DOHH2 (cell line): ENCODE data around the gene CAMTA1.

Experiments used
- H3F3A ChIP-seq: fragments of 200-600 bp; sonication (generic), shearing (Covaris generic); 2 replicates; pipeline ENCODE4 v1.6.0; 2016; ENCODE audit warnings: antibody characterized with exemption, mild to moderate bottlenecking; ENCODE audit not compliant: control insufficient read depth, insufficient read depth
- H3K27ac ChIP-seq: fragments of 200-600 bp; sonication (generic); 2 replicates; pipeline ENCODE4 v1.5.1; 2014; ENCODE audit warnings: low read depth, mild to moderate bottlenecking, low read length, moderate library complexity
- H3K27me3 ChIP-seq: fragments of 200-600 bp; sonication (generic); 2 replicates; pipeline ENCODE4 v1.6.1; 2014; ENCODE audit warnings: mild to moderate bottlenecking, low read length, mixed read lengths; ENCODE audit not compliant: control insufficient read depth
- H3K36me3 ChIP-seq: fragments of 200-600 bp; sonication (generic); 2 replicates; pipeline ENCODE4 v1.6.1; 2014; ENCODE audit warnings: mild to moderate bottlenecking, low read length, moderate library complexity, mixed read lengths; ENCODE audit not compliant: control insufficient read depth
- H3K4me1 ChIP-seq: fragments of 200-600 bp; sonication (generic); 2 replicates; pipeline ENCODE4 v1.6.1; 2014; ENCODE audit warnings: mild to moderate bottlenecking, low read length, mixed read lengths; ENCODE audit not compliant: control insufficient read depth
- H3K4me2 ChIP-seq: fragments of 200-600 bp; sonication (generic); 2 replicates; pipeline ENCODE4 v1.6.0; 2014; ENCODE audit warnings: mild to moderate bottlenecking, low read length, moderate library complexity
- H3K4me3 ChIP-seq: fragments of 200-600 bp; sonication (generic); 2 replicates; pipeline ENCODE4 v1.5.1; 2014; ENCODE audit warnings: mild to moderate bottlenecking, low read length, mixed read lengths
- H3K79me2 ChIP-seq: fragments of 200-600 bp; sonication (generic); 2 replicates; pipeline ENCODE4 v1.6.1; 2014; ENCODE audit warnings: mild to moderate bottlenecking, low read length, mixed read lengths; ENCODE audit not compliant: control insufficient read depth
- H3K9me2 ChIP-seq: fragments of 200-600 bp; sonication (generic); replicated peaks from 2 replicates; pipeline ENCODE4 v1.6.1; 2014; ENCODE audit warnings: mild to moderate bottlenecking, low read length, mixed read lengths; ENCODE audit not compliant: control insufficient read depth
- H3K9me3 ChIP-seq: fragments of 200-600 bp; sonication (generic); 2 replicates; pipeline ENCODE4 v1.6.1; 2014; ENCODE audit warnings: antibody characterized with exemption, low read length, mixed read lengths; ENCODE audit not compliant: control insufficient read depth, insufficient read depth
- H4K20me1 ChIP-seq: fragments of 200-600 bp; sonication (generic); 2 replicates; pipeline ENCODE4 v1.6.0; 2014; ENCODE audit warnings: low read depth, mild to moderate bottlenecking, antibody characterized with exemption, low read length, moderate library complexity; ENCODE audit not compliant: control insufficient read depth, insufficient read depth
- EZH2phosphoT487 ChIP-seq: fragments of 200-600 bp; sonication (generic); IDR thresholded peaks from 2 replicates; pipeline ENCODE4 v1.6.1; 2017; ENCODE audit warnings: borderline replicate concordance, mild to moderate bottlenecking, antibody characterized with exemption, low read length, moderate library complexity, mixed read lengths
- TF ChIP-seq, protein P1 (sequence below): fragments of 200-600 bp; sonication (generic); IDR thresholded peaks from one replicate; pipeline ENCODE4 v1.5.1; 2014; ENCODE audit warnings: antibody characterized with exemption, mild to moderate bottlenecking, low read depth, low read length; ENCODE audit not compliant: poor library complexity, severe bottlenecking

The CAMTA1 gene

DNA sequence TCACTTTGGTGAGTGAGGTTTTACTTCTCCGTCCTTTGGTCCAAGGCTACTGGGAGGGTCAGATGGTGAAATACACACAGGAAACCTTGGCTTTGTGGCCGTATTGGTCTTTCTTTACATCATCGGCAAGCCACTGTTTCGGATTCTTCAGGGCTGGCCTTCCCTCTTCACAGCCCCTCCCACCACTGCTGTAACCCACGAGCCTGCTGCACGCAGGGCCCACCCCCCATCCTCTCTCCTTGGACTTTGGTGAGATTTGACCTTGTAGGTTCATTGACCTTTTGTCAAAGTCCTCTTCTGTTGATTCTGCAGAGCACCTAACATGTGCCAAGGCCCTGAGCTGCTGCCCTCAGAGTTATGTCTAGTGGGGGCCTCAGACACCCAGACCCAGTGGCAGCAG is 328.6 kb downstream of the CAMTA1 start:
- H3K9me2 ChIP-seq, result no peaks in the 10 kb centered on the region
- no peak overlapping the region for H3K27ac ChIP-seq
- no peaks in the 10 kb centered on the region for H3K36me3 ChIP-seq
- no peaks in the 10 kb centered on the region for H3K4me1 ChIP-seq
- TF ChIP-seq EZH2phosphoT487, result no peak
- TF ChIP-seq, protein P1, sequence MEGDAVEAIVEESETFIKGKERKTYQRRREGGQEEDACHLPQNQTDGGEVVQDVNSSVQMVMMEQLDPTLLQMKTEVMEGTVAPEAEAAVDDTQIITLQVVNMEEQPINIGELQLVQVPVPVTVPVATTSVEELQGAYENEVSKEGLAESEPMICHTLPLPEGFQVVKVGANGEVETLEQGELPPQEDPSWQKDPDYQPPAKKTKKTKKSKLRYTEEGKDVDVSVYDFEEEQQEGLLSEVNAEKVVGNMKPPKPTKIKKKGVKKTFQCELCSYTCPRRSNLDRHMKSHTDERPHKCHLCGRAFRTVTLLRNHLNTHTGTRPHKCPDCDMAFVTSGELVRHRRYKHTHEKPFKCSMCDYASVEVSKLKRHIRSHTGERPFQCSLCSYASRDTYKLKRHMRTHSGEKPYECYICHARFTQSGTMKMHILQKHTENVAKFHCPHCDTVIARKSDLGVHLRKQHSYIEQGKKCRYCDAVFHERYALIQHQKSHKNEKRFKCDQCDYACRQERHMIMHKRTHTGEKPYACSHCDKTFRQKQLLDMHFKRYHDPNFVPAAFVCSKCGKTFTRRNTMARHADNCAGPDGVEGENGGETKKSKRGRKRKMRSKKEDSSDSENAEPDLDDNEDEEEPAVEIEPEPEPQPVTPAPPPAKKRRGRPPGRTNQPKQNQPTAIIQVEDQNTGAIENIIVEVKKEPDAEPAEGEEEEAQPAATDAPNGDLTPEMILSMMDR, result no peak
- H3K79me2 ChIP-seq, result no peaks in the 10 kb centered on the region
- H3F3A ChIP-seq, result no peaks in the 10 kb centered on the region
- H3K9me3 ChIP-seq, result no peaks in the 10 kb centered on the region
- H4K20me1 ChIP-seq, result no peaks in the 10 kb centered on the region
- no peak overlapping the region for H3K4me2 ChIP-seq
- H3K27me3 ChIP-seq, result no peaks in the 10 kb centered on the region
- H3K4me3 ChIP-seq, result no peak overlapping the region

DNA sequence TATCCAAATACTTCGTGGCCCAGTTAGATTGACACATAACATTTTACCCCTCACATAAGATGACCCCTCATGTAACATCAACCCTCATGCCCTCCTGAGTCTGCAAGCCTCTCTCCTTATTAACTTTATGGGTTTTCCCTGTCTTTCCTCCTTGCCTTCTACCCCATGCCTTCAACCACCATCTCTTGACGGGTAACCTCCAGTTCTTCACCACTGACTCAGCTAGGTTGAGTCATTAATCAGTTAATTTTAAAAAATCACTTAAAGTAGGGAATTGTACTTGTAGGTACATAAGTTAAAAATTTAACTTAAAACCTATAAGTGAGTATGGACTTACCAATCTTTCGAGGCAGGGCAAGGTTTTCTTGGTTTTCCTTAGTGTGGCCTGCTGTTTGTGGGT is 330.7 kb downstream of the CAMTA1 start:
- no peaks in the 10 kb centered on the region for H3F3A ChIP-seq
- H3K27me3 ChIP-seq, result no peaks in the 10 kb centered on the region
- H3K9me3 ChIP-seq, result no peaks in the 10 kb centered on the region
- no peak overlapping the region for H3K4me2 ChIP-seq
- H3K9me2 ChIP-seq, result no peaks in the 10 kb centered on the region
- H3K27ac ChIP-seq, result no peak overlapping the region
- H3K36me3 ChIP-seq, result no peaks in the 10 kb centered on the region
- H3K4me3 ChIP-seq, result no peak overlapping the region
- H3K79me2 ChIP-seq, result no peaks in the 10 kb centered on the region
- H4K20me1 ChIP-seq, result no peaks in the 10 kb centered on the region
- no peaks in the 10 kb centered on the region for H3K4me1 ChIP-seq
- TF ChIP-seq EZH2phosphoT487, result no peak
- TF ChIP-seq, protein P1, result no peak

DNA sequence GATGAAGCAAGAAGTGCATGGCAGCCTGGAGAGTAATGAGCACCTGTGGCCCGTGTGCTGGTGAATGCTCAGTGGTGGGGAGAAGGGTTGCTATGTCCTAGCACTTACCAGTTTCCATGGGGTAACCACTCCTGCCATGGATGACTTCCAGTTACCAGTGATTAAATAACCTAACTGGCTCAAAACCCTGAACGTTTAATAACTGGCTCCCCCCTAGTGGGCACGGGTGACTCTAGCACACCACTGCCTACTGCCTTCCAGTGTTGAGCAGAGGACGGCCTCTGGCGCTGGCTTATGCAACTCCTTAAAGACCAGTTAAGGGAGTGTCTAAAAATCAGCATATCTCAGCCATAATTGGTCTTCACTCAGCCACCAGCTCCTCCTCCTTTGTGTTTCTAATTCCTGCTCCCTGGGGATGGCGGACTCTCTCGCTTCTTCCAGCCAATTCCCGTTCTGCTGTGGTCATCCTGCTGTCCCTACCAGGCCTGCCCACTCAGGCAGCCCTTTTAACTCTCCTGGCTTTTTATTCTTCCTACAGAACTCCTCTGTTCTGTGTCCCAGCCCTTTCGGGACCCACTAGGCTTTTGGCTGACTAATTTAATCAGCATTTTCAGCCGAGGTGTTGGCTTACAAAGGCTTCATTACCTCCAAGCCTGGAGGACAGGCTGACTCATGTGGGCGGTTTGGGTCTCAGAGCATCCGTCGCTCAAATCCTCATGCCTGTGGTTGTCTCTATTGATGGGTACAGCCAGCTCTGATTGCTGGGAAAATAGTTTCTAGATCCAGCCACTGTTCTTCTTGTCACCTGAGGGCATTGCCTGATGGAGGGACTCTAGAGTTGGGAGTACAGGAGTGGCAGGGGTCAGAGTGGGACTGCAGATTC is 332.4 kb downstream of the CAMTA1 start:
- Histone ChIP-seq H3K27ac (no peak overlapping the region), H3K9me3 (no peaks in the 10 kb centered on the region), H3K4me2 (no peak overlapping the region), H3K4me3 (no peak overlapping the region), H4K20me1 (no peaks in the 10 kb centered on the region), H3K36me3 (no peaks in the 10 kb centered on the region), H3F3A (no peaks in the 10 kb centered on the region), H3K27me3 (no peaks in the 10 kb centered on the region), H3K4me1 (no peaks in the 10 kb centered on the region), H3K9me2 (no peaks in the 10 kb centered on the region), H3K79me2 (no peaks in the 10 kb centered on the region)
- TF ChIP-seq EZH2phosphoT487, result no peak
- TF ChIP-seq, protein P1, result no peak
